Spinal cord (tissue), 10 donors: Measurements from ENCODE around the gene NT5DC3. TPM values are rescaled to one million over a fixed set of nuclear protein-coding genes. Genes with fewer than 3 reads are reported as not detected.

ENCODE experiments used
- DNase-seq, 6 donors: peaks; one replicate each; pipeline versions ENCODE4 v3.0.0 to v3.0.0-alpha.2; 2013 to 2015; ENCODE audit warnings: low spot score in 6 of 6, low read depth in 4 of 6
- H3K27ac ChIP-seq: one replicate; pipeline ENCODE4 v1.5.1; 2013; ENCODE audit warnings: low read depth, low read length, control low read depth
- H3K27me3 ChIP-seq: one replicate; pipeline ENCODE4 v1.6.1; 2013; ENCODE audit warnings: low read length; ENCODE audit not compliant: control insufficient read depth, insufficient read depth
- H3K36me3 ChIP-seq: one replicate; pipeline ENCODE4 v1.6.1; 2013; ENCODE audit warnings: low read length; ENCODE audit not compliant: control insufficient read depth, insufficient read depth
- H3K4me1 ChIP-seq: one replicate; pipeline ENCODE4 v1.6.1; 2013; ENCODE audit warnings: low read length; ENCODE audit not compliant: control insufficient read depth, insufficient read depth
- H3K4me3 ChIP-seq: one replicate; pipeline ENCODE4 v1.5.1; 2013; ENCODE audit warnings: low read depth, low read length, control low read depth
- H3K9me3 ChIP-seq: one replicate; pipeline ENCODE4 v1.6.1; 2013; ENCODE audit warnings: low read length; ENCODE audit not compliant: control insufficient read depth, insufficient read depth
- WGBS: methylation state at CpG from one replicate; pipeline ENCODE4 v1.1.5; 2013; ENCODE audit warnings: missing lambda C conversion rate; ENCODE audit not compliant: insufficient coverage; 5-methylcytosine and 5-hydroxymethylcytosine counted together
- polyA plus RNA-seq, 2 donors: library from polyadenylated mRNA; unstranded; fragments of 120-200 nt; gene quantifications; one replicate each; pipeline ENCODE4 v1.2.1, GENCODE V29; 2013; ENCODE audit not compliant: insufficient read length in 2 of 2
- total RNA-seq, 2 donors: library from RNA; depleted of rRNA in 1 of 2; stranded (reverse); fragments of 120-200 nt in 1 of 2; fragments of >200 nt in 1 of 2; gene quantifications; one replicate each; pipeline versions ENCODE4 v1.2.3 to v1.2.4, GENCODE V29; 2013 to 2014
- donor health status: healthy.

The NT5DC3 gene
- total and polyA plus RNA-seq, 4 donors = 13.9 to 23.2 (median 18.6) TPM

DNA sequence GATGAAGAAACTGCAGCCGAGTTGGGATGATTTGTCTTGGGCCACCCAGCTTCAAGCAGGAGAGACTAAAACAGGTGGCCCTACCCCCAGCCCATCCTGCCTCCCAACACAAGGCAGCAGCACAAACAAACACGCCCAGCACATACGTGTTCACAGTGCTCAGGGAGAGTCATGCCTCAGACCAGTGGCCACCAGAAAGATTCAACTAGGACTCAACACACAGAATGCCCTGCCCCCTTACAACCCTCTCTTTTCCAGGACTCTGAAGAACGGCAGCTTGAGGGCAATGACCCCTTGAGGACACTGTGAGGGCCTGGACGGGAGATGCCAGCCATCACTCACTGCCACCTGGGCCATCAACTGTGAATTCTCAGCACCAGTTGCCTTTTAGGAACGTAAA, 75.0 kb downstream of the NT5DC3 start:
- WGBS = 72% methylated on average over 4 of the region's 6 CpGs
- DNase-seq = no peak
- peaks cover 21% of the 10 kb centered on the region for H3K36me3 ChIP-seq
- no peak overlapping the region for H3K4me3 ChIP-seq
- H3K9me3 ChIP-seq = no peaks in the 10 kb centered on the region
- no peaks in the 10 kb centered on the region for H3K27me3 ChIP-seq
- H3K27ac ChIP-seq = no peak overlapping the region
- no peaks in the 10 kb centered on the region for H3K4me1 ChIP-seq

DNA sequence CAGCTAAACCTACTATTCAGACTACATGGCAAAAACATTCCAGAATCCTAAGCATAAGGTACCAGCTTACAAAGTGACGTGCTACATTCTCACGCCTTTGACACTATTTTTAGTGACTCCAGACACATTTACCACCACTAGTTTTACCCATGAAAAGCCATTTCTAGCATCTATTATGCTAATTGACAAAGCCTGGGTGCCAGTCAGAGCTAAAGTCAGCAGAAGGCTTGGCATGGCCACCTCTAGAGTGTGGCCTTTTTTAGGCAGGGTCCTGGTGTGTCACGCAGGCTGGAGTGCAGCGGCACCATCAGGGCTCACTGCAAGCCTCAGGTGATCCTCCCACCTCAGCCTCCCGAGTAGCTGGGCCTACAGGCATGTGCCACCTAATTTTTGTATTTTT, 75.7 kb downstream of the NT5DC3 start:
- Histone ChIP-seq H3K4me3 (no peak overlapping the region), H3K4me1 (no peaks in the 10 kb centered on the region), H3K9me3 (no peaks in the 10 kb centered on the region), H3K27me3 (no peaks in the 10 kb centered on the region), H3K27ac (no peak overlapping the region), H3K36me3 (peaks cover 21% of the 10 kb centered on the region)
- peak in 1 of 6 donors; percentile 17 for DNase-seq
- 100% methylated on average over 4 of the region's 5 CpGs for WGBS

DNA sequence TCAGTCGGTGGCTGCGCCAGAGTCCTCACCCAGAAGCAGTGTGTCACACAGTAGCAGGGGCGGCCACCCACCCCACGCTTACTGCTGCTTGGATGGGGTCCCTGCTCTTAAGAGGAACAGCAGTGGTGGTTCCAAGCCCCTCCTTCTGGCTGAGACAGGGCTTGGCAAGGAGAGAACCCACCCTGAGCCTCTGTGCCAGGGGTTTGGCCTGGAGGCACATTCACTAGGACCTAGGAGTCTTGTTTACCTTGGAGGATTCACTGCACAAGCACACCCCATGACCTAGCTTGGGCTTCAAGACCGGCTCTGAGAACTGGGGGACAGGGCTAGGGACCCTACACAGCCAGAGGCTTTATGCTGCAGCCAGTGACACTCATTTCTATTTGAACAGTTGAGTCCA, 78.6 kb downstream of the NT5DC3 start:
- 81% methylated on average over 5 of the region's 5 CpGs for WGBS
- Histone ChIP-seq H3K9me3 (no peaks in the 10 kb centered on the region), H3K4me3 (no peak overlapping the region), H3K4me1 (no peaks in the 10 kb centered on the region), H3K27ac (no peak overlapping the region), H3K36me3 (peaks cover 17% of the 10 kb centered on the region), H3K27me3 (no peaks in the 10 kb centered on the region)
- no peak for DNase-seq

DNA sequence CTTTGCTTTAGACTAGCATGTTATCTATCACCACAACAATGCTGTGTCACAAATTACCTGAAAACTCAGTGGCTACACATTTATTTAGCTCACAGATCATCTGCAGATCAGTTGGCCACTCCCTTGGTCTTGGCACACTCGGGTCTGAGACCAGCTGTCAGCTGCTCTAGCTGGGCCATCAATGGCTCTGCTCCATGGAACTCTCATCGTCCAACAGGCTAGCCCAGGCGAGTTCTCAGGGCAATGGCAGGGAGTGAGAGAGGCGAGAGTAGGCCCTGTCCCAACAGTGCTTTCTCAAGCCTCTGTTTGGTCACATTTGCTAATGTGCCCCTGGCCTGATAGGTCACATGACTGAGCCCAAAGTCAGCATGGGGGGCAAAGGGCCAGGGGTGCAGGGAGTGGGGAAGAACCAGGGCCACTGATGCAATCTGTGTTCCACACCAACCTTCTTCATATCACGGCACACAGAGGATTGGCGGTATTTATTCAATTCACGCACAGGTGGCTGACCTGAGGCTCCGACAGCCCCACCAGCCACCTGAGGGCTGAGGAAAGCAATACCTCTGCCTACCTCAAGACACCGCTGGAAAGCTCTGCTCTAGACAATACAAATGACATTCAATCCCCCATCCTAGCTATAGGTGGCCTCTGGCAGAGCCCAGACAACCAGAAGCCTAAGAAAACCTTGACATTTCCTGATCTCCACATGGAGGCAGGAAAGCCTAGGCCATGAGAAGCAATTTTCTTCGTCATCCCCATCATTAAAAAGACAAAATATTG, 82.5 kb downstream of the NT5DC3 start:
- no peaks in the 10 kb centered on the region for H3K27me3 ChIP-seq
- H3K4me1 ChIP-seq = no peaks in the 10 kb centered on the region
- DNase-seq = no peak
- WGBS = 88% methylated on average over 10 of the region's 10 CpGs
- H3K36me3 ChIP-seq = peaks cover 6% of the 10 kb centered on the region
- no peak overlapping the region for H3K27ac ChIP-seq
- H3K4me3 ChIP-seq = no peak overlapping the region
- no peaks in the 10 kb centered on the region for H3K9me3 ChIP-seq

DNA sequence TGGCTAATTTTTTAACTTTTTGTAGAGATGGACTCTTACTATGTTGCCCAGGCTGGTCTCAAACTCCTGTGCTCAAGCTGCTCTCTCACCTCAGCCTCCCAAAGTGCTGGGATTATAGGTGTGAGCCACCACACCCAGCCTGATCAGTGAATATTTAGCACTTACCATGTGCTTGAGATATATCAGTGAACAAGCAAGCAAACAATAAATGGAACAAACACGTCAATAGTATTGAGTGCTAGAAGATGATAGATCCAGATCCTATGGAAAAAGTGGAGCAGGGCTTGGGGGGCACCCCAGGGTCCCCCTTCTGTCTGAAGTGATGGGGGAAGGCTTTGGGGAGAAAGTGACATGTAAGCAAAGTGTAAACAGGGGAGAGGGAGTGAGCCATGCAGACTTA, 83.8 kb downstream of the NT5DC3 start:
- DNase-seq = no peak
- Histone ChIP-seq H3K4me3 (no peak overlapping the region), H3K27me3 (no peaks in the 10 kb centered on the region), H3K27ac (no peak overlapping the region), H3K9me3 (no peaks in the 10 kb centered on the region), H3K36me3 (peaks cover 3% of the 10 kb centered on the region), H3K4me1 (no peaks in the 10 kb centered on the region)
- 85% methylated on average over 1 of the region's 1 CpG for WGBS

DNA sequence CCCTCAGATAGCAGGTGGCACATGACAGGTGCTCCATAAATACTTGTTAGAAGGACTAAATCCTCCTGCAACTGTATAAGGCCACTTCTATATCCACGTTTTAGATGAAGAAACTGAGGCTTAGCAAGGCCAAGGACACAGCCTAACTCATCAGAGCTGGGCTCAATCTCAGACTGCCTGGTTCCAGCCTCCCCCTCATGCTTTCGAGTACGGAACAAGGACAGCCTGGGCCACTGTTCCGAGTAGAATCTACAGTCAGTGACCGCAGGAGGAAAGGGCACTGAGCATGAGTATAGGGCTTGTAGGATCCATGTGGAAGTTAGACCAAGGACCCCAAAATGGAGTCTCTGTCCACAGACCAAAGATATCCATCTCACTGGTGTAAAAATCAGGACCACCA, 84.6 kb downstream of the NT5DC3 start:
- no peaks in the 10 kb centered on the region for H3K4me1 ChIP-seq
- H3K27ac ChIP-seq = no peak overlapping the region
- H3K4me3 ChIP-seq = no peak overlapping the region
- H3K9me3 ChIP-seq = no peaks in the 10 kb centered on the region
- H3K36me3 ChIP-seq = peaks cover 3% of the 10 kb centered on the region
- 91% methylated on average over 4 of the region's 5 CpGs for WGBS
- no peaks in the 10 kb centered on the region for H3K27me3 ChIP-seq
- DNase-seq = no peak

DNA sequence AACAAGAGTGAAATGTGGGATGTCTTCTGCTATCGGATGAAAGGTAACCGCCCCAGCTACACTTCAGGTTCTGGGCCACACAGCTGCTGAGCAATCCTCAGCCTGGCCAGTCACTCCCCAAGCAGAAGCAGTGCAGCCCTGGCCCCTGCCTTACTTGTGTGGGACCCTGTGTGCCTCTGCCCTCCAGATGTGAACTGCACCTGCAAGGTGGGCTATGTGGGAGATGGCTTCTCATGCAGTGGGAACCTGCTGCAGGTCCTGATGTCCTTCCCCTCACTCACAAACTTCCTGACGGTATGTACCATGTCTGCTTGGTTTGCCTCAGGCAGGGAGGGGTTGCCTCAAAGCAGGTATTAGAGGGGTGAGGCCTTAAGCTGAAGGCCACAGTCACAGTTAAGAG, 85.6 kb downstream of the NT5DC3 start:
- no peak for DNase-seq
- Histone ChIP-seq H3K4me3 (no peak overlapping the region), H3K4me1 (no peaks in the 10 kb centered on the region), H3K27me3 (no peaks in the 10 kb centered on the region), H3K27ac (no peak overlapping the region), H3K36me3 (no peaks in the 10 kb centered on the region), H3K9me3 (no peaks in the 10 kb centered on the region)
- 43% methylated on average over 2 of the region's 3 CpGs for WGBS

DNA sequence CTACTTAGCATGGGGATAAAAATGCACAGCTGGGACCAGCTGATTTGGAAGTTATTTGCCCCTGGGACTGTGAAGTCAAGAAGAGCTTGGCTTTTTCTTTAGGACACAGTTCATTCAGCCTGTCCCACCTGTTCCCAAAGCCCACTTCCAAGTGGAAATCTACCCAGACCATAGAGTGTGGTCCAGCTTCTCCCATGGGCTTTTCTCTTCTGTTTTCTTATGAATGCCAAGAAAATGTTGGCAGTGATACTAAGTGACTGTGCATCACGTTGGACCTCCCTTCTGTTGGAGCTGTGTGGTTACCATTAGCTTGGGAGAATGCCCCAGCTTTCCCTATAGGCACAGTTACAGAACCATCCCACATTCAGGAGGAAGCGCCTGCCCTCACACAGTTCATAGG, 89.4 kb downstream of the NT5DC3 start:
- Histone ChIP-seq H3K4me1 (no peaks in the 10 kb centered on the region), H3K4me3 (no peak overlapping the region), H3K36me3 (no peaks in the 10 kb centered on the region), H3K9me3 (no peaks in the 10 kb centered on the region), H3K27ac (no peak overlapping the region), H3K27me3 (no peaks in the 10 kb centered on the region)
- whole genome bisulfite sequencing = no CpG with 5 or more reads among the region's 2 CpGs
- DNase-seq = peak in 1 of 6 donors; percentile 33

DNA sequence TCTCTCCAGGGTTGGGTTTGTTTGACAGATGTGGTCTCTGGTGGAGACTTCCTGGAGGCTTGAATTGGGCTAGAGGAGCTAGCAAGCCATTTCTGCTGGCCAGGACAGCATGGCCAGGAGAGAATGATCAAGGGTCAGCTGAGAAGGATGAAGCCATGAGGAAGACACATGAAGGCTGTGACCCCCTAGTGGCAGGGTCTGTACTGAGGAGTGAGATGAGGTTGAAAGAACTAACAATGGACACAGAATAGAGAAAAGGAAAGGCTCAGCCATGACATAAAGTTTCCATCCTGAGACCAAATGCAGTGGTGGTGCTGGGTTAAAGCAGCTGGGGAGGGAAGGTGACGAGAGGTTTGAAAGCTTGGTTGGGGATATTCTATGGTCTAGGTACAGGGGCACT, 89.9 kb downstream of the NT5DC3 start:
- no peak overlapping the region for H3K4me3 ChIP-seq
- no peaks in the 10 kb centered on the region for H3K4me1 ChIP-seq
- H3K27ac ChIP-seq = no peak overlapping the region
- H3K9me3 ChIP-seq = no peaks in the 10 kb centered on the region
- no peak for DNase-seq
- 79% methylated on average over 1 of the region's 1 CpG for WGBS
- H3K27me3 ChIP-seq = no peaks in the 10 kb centered on the region
- no peaks in the 10 kb centered on the region for H3K36me3 ChIP-seq

DNA sequence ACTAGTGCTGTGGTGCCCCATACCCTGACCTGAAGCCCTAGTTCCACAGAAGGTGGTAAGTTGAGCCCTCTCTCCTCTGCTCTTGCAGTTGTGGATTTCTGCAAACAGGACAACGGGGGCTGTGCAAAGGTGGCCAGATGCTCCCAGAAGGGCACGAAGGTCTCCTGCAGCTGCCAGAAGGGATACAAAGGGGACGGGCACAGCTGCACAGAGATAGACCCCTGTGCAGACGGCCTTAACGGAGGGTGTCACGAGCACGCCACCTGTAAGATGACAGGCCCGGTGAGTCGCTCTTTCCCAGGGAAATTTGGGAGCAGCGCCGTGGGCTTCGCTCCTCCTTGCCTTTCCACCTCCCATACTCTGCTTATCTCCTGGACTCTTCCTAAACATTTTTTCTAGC, 92.2 kb downstream of the NT5DC3 start:
- no peaks in the 10 kb centered on the region for H3K36me3 ChIP-seq

More for the DNA sequence above, 92.2 kb downstream of the NT5DC3 start:
- H3K4me3 ChIP-seq = no peak overlapping the region
- WGBS = 94% methylated on average over 7 of the region's 12 CpGs
- no peaks in the 10 kb centered on the region for H3K9me3 ChIP-seq
- DNase-seq = no peak
- no peaks in the 10 kb centered on the region for H3K4me1 ChIP-seq
- H3K27me3 ChIP-seq = no peaks in the 10 kb centered on the region
- H3K27ac ChIP-seq = no peak overlapping the region
